HG02840 (cell line): ENCODE results near the gene UBXN6.
A peak's percentile ranks its signal among the peaks of the same experiment; 100 is the strongest.

Experiments used
- ATAC-seq: cut with Tn5 transposase; IDR thresholded peaks from one replicate; pipeline ENCODE4 v1.9.1; 2021; ENCODE audit warnings: mild to moderate bottlenecking, moderate library complexity, moderate number of reproducible peaks; ENCODE audit not compliant: unreplicated experiment, low FRiP score

UBXN6 gene

DNA sequence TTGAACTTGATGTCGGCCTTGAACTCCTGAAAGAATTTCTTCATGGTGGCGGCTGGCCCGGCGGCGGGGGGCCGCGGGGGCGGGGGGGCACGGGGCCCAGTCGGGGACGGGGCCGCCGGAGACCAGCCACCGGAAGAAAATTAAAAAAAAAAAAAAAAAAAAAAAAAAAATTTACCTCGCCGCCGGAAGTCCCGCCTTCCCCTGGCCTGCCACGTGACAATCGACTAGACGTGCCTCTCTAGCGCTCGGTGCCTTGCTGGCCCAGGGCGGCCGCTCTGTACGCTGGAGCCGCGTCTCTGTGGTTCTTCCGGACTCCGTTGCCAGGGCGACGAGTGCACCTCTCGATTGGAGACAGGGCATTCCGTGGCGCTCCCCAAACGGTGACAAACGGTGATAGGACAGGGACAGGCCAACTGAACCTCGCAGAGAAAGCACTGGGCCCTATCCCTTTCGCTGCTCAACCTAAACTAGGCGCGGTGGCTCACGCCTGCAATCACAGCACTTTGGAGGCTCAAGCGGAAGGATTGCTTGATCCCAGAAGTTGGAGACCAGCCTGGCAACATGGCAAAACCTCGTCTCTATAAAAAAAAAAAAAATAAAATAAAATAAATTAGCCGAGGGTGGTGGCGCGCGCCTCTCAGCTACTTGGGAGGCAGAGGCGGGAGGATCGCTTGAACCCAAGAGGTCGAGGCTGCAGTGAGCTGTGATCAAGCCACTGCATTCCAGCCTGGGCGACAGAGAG lies at the start of gene UBXN6:
TSS of gene UBXN6 (minus strand) at position 141 of the 742 bp plus-strand sequence. CDS start at position 44, 97 bp downstream.
- peak; percentile 94 for ATAC-seq

- no peak for ATAC-seq
These were observed 49.5 kb upstream of the UBXN6 start for GRCh38 chr19:4507150-4507452.

DNA sequence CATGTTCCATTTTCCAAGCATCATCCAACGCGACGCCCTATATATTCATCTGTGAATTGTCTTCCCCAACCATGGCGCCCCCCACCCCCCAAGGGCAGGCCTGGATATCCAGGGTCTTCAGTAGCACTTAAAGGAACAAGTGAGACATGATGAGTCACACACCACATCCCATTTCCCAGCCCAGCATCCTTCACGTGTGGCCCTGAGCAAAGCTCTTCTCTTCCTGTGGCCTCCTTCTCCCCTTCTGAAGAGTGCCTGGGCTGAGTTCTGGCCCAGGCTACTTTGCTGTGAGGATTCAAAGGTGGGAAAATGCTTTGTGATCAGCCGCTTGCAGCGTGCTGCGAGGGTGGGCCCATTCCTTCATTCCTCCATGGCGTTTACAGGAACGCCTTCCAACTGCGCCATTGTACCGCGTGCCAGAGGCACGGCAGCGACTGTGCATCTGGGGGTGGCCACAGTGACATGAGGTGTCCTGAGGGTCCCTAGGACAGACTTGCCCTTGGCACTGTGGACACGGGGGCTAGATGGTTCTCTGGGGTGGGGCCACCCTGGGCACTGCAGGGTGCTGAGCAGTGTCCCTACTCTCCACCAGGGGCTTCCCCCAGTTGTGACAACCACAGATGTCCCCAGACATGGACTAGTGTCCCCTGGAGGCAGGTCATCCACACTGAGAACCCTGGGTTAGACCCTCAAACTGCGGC lies 49.0 kb upstream of the UBXN6 start:
- ATAC-seq, result no peak

- no peak for ATAC-seq
These were observed 48.2 kb upstream of the UBXN6 start for GRCh38 chr19:4505570-4506448.

DNA sequence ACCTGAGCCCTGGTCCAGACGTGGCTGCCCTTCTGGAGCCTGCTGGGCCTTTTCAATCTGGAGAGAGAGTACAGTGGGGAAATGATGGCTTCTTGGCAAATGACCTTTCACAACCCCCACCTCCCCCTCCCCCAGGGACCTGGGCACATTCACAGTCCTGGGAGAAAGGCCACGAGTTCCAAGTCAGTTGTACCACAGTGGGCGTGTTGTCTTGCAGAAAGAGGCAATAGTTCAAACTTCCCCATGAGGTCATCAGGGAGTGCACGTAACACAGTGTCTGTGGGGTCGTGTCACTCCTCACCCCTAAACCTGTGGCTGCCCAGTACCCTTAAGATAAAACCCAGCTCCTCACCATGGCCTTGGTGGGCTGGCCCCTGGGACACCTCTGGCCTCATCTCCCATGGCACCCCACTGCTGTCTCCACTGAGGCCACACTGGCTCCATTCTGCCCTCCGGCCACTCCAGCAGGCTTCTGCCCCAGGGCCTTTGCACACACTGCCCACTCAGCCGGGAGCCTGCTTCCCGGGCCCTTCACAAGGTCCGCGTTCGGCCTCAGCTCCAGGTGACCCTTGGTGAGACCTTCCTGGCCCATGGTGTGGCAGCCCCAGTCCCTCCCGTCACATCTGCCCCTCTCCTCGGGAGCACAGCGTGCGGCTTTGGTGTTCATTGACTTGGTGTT lies 47.4 kb upstream of the UBXN6 start:
- ATAC-seq, result no peak

- ATAC-seq, result no peak
These were observed 46.7 kb upstream of the UBXN6 start for GRCh38 chr19:4504297-4504701.

- no peak for ATAC-seq
These were observed 46.2 kb upstream of the UBXN6 start for GRCh38 chr19:4503825-4504170.

DNA sequence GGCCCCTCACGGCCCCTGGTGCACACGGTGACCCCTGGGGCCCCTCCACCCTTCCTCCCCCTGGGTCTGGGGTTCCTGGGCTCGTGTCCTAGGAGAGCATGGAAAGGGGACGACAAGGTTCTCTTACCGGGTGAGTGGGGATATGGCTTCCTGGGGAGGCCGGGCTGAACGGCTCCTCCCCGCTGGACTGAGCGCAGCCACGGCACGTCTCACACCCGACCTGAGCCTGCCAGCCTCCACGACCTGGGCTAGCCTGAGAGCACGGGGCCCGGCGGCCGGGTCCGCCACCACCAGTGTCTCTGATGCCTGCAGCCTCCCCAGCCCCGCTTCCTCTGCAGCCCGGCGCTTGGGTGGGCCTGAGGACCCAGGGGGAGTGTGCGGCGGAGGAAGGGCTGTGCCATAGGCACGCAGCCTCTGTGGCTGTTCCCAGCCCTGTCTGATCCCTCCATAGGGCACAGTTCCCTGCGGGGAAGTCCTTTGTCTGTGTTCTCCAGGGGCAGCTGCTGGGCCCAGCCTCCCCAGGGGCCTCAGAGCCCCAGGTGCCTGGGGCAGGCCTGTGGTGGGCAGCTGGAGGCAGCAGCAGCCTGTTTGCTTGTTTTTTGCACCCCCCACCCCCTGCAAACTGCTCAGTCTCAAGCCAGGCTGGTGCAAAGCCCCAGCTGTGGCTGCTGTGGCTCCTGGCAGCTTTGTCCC lies 45.7 kb upstream of the UBXN6 start:
- no peak for ATAC-seq

DNA sequence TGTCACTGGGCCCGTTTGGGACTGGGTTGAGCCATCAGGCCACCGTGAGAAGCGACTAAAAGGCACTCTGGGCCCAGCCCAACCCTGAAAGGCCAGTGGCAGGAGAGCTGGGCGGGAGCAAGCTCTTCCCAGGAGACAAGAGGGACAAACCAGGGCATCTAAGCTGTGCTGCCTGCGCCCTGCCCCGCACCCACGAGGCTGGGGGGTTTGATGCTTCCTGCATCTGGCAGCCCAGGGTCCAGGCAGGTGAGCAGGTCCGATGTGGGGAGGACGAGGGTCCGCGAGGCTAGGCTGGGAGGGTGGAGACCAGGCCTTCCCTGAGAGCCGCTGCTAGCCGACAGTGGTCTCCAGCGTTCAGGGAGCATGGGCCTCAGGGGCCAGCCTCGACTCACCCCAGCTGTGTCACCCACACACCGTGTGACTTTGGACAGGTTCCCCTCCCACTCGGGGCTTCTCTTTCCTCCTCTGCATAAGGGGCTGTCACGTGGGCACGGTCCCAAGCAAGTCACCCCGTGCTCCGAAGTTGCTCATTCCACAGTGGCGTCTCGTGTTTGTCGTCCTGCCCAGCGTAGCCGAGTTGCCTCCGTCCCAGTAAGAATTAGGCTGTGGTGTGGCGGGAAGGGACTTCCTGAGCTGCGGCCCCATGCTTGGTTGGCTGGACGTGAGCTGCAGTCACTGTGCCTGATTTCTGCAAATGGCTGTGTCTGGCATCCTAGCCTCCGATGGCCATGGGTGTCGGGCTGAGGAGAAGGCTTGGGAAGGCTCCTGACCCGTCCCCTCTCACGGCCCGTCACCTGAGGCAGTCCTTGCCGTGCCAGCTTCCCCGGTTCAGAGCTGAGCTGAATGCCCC lies 44.9 kb upstream of the UBXN6 start:
- ATAC-seq, result no peak

DNA sequence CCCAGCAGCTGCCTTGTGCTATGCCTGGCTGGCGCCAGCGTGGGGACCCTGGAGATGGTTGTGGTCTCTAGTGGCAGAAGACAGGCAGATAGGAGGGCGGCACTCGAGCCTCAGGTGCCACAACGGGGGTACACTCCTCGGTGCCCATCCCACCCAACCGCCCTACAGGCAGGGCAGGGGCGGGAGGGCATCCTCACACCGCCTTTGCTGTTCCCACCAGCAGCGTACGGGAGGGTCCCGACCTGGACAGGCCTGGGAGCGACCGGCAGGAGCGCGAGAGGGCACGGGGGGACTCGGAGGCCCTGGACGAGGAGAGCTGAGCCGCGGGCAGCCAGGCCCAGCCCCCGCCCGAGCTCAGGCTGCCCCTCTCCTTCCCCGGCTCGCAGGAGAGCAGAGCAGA lies 44.1 kb upstream of the UBXN6 start:
- ATAC-seq, result no peak

DNA sequence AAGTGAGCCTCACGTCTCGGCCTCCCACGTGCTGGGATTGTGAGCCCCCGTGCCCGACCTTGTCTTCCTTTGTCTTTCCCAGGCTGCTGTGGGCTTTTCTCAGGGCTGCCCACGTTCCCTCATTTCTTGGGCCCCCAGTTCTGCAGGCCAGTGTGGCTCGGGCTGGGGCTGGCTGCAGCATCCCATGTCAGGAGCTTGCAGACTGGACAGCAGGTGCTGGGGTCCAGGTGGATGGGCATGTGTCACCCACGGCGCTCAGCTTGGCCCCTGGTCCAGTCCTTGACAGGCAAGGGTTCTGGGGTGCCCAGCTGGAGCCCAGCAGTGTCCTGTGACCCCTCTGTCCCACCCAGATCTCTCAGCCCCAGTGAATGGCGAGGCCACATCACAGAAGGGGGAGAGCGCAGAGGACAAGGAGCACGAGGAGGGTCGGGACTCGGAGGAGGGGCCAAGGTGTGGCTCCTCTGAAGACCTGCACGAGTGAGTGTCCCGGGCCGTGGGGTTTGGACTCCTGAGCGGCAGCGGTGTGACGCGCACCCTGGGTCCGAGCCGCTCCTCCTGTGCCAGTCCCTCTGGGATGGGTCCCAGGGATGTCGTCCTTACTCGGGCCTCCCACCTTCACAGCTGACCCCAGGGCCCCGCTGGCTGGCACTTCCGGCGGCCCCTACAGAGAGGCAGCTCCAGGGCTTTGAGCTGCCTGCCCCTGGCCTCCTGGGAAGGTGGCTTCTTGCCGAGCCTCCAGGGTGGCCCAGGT lies 43.4 kb upstream of the UBXN6 start:
- no peak for ATAC-seq

DNA sequence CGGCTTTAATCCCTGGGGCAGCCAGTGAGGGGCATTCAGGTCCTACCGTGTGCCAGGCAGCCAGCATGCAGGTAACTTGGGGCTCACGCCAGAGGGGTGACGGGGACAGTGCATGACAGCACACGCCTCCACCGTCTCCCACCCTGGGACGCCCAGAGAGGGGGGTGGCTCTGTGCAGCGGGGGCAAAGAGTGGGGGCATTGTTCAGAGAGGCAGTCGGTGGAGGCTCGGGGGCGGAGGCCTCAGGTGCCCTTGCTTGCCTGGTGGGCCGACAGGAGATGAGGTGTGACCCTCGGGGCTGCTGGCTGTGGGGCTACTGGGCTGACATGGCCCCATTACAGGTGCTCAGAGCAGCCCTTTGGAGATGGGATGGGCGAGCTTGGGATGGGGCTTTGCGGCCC lies 42.3 kb upstream of the UBXN6 start:
- no peak for ATAC-seq

DNA sequence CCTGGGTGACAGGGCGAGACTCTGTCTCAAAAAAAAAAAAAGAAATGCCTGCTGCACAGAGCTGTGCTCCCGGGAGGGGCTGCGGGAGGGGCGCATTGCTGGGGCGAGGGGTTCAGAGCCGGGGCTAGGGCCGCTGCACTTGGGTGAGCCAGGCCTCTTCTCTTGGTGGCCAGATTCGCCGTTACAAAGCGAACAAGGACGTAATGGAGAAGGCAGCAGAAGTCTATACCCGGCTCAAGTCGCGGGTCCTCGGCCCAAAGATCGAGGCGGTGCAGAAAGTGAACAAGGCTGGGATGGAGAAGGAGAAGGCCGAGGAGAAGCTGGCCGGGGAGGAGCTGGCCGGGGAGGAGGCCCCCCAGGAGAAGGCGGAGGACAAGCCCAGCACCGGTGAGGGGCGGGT lies 41.7 kb upstream of the UBXN6 start:
- no peak for ATAC-seq

- ATAC-seq, result no peak
These were observed 41.1 kb upstream of the UBXN6 start for GRCh38 chr19:4498694-4499093.

DNA sequence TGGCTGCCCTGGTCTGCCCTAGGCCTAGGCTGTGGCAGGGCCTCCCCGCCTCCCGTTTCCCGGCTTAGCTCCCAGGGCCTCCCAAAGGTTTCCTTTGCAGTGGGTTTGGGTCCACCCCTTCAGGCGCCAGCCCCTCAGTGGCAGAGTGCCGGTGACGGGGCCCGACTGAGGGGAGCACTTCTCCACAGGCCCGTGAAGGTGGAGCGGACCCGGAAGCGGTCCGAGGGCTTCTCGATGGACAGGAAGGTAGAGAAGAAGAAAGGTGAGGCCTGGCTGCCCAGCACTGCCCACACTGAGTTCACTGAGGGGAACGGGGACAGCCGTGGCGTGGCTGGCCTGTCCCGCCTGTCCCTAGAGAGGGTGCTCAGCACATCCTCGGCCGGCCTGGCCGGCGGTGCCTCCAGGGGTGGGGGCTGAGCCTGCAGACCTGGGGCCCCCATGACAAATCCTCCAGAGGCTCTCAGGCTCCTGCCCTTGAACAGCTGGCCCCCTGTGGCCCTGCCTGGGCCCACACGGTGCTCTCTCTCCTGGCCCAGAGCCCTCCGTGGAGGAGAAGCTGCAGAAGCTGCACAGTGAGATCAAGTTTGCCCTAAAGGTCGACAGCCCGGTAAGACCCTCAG lies 40.3 kb upstream of the UBXN6 start:
- no peak for ATAC-seq

- ATAC-seq, result no peak
These were observed 38.7 kb upstream of the UBXN6 start for GRCh38 chr19:4496304-4496703.

DNA sequence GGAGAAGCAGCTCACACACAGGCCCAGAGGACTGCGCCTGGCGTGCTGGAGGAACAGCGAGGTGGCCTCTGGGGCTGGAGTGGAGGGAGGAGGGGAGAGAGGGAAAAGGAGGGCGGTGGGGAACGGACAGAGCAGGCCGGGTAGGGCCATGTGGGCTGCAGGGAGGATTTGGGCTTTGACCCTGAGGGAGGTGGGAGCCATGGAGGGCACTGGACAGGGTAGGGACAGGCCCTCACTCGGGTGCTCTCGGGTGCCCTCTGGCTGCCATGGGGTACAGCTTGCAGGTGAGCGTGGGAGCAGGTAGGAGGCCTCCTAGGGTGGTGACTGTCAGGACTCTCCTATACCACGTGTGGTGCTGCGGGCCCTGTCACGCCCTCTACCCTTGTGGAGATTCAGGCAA lies 37.9 kb upstream of the UBXN6 start:
- no peak for ATAC-seq

DNA sequence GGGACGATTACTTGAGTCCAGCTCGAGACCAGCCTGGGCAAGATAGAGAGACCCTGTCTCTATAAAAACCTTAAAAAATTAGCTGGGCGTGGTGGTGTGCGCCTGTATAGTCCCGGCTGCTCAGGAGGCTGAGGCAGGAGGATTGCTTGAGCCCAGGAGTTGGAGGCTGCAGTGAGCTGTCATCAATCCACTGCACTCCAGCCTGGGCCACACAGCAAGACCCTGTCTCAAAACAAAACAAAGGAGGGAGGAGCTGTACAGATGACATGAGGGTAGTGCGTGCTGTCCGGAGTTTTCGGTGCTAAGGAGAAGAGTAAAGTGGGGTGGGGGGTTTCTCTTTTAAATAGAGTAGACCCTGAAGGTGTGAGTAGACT lies 37.1 kb upstream of the UBXN6 start:
- no peak for ATAC-seq
